Esophagus muscularis mucosa (tissue), 3 donors: ENCODE measurements around the gene CNN3.

Experiments
- CTCF ChIP-seq, 3 experiments: fragments of 200-600 bp in 2 of 3; fragments of 450-650 bp in 1 of 3; sonication (generic) in 2 of 3; IDR thresholded peaks; one replicate each; pipeline ENCODE4 v1.5.1; 2017 to 2019; ENCODE audit warnings: antibody characterized with exemption in 3 of 3, mild to moderate bottlenecking in 2 of 3, moderate library complexity in 1 of 3
- POLR2AphosphoS5 ChIP-seq, 2 donors: sonication (generic); formaldehyde crosslinking; IDR thresholded peaks; one replicate each; pipeline ENCODE4 v1.6.1; 2017; ENCODE audit warnings: antibody characterized with exemption in 2 of 2

GRCh38 chr1:94884106-94884505 lies 42.8 kb downstream of the CNN3 start:
- no peak for TF ChIP-seq CTCF (IDR thresholded peaks at IDR 0.05)
- no peak for TF ChIP-seq POLR2AphosphoS5 (IDR thresholded peaks at IDR 0.05)
